ENCODE measurements around the gene HNF4A. TPM values are rescaled to one million over a fixed set of nuclear protein-coding genes. Genes with fewer than 3 reads are reported as not detected.

HNF4A gene
- total RNA-seq, 4 donors from 2014 or later: 0.63 TPM; not detected in 3

DNA sequence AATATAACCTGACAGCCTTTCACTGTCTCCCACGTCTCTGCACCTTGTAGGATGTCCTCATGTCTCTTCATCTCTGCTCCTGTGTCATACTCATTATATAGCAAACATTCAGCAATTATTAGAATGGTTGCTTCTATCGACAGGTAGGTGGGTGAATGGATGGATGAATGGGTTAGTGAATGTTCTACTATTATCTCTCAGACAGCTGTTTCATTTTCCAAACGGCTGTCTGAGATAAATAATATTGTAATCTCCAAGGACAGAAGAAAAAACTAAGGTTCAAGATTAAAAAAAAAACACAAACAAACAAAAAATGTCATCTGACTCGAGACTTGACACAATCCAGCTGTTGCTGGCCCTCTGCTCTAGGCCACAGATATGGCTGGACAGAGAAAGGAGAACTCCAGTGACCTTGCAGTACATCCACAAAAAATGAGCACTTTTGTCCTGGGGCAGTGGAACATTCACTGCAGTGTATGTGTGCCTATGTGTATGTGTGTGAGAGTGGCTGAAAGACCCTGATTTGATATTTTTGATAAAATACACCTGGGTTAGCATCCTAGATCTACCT lies 2.1 kb downstream of the HNF4A start:
- peaks cover 0 to 5% (median 2%) of the 10 kb centered on the region in 4 donors for H3K4me1 ChIP-seq
- no peak overlapping the region for H3K4me3 ChIP-seq
- intact Hi-C loops (cut with DNase I): no loop called here
- DNase-seq (ENCODE audit: extremely low spot score): no peak
- H3K36me3 ChIP-seq: no peaks in the 10 kb centered on the region
- TF ChIP-seq POLR2A (IDR thresholded peaks at IDR 0.05; ENCODE audit: low read depth) (no peak), POLR2AphosphoS5 (IDR thresholded peaks at IDR 0.05) (peak in 1 of 2 donors; percentile 27), EP300 (IDR thresholded peaks at IDR 0.05) (no peak)
- TF ChIP-seq, protein P1, sequence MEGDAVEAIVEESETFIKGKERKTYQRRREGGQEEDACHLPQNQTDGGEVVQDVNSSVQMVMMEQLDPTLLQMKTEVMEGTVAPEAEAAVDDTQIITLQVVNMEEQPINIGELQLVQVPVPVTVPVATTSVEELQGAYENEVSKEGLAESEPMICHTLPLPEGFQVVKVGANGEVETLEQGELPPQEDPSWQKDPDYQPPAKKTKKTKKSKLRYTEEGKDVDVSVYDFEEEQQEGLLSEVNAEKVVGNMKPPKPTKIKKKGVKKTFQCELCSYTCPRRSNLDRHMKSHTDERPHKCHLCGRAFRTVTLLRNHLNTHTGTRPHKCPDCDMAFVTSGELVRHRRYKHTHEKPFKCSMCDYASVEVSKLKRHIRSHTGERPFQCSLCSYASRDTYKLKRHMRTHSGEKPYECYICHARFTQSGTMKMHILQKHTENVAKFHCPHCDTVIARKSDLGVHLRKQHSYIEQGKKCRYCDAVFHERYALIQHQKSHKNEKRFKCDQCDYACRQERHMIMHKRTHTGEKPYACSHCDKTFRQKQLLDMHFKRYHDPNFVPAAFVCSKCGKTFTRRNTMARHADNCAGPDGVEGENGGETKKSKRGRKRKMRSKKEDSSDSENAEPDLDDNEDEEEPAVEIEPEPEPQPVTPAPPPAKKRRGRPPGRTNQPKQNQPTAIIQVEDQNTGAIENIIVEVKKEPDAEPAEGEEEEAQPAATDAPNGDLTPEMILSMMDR (IDR thresholded peaks at IDR 0.05): no peak
- H3K9me3 ChIP-seq: no peaks in the 10 kb centered on the region
- H3K27me3 ChIP-seq: peaks cover 0 to 42% (median 0%) of the 10 kb centered on the region in 4 donors
- WGBS: 38% methylated on average over 4 of the region's 4 CpGs
- H3K27ac ChIP-seq (replicated peaks in 1 of 4): no peak overlapping the region

- Histone ChIP-seq H3K36me3 (no peaks in the 10 kb centered on the region), H3K4me1 (peaks cover 0 to 5% (median 2%) of the 10 kb centered on the region in 4 donors), H3K4me3 (no peak overlapping the region), H3K9me3 (no peaks in the 10 kb centered on the region), H3K27ac (replicated peaks in 1 of 4) (no peak overlapping the region), H3K27me3 (peaks cover 0 to 36% (median 0%) of the 10 kb centered on the region in 4 donors)
- 94% methylated on average over 8 of the region's 8 CpGs for WGBS
- no peak for TF ChIP-seq POLR2A (IDR thresholded peaks at IDR 0.05; ENCODE audit: low read depth)
- intact Hi-C loops (cut with DNase I): no loop called here
- DNase-seq (ENCODE audit: extremely low spot score): no peak
Measured at GRCh38 chr20:44358776-44359175, 3.3 kb downstream of the HNF4A start.

DNA sequence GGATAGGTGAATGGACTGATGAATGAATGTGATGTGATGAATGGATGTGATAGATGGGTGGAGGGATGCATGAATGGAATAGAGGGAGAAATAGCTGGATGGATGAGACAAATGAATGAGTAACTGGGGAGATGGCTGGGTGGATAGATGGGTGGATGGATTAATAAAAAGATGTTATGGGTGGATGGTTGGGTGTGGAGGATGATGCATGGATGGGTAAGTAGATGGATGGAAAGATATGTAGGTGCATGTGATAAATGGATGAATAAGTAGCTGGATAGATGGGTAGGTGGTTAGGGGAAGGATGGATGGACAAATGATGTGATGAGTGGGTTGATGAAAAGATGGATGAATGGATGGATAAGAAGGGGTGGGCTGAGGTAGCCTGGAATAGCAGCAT lies 4.7 kb downstream of the HNF4A start:
- Histone ChIP-seq H3K27me3 (peaks cover 0 to 26% (median 0%) of the 10 kb centered on the region in 4 donors), H3K9me3 (no peaks in the 10 kb centered on the region), H3K4me3 (no peak overlapping the region), H3K4me1 (peaks cover 0 to 5% (median 2%) of the 10 kb centered on the region in 4 donors), H3K27ac (replicated peaks in 1 of 4) (no peak overlapping the region), H3K36me3 (no peaks in the 10 kb centered on the region)
- TF ChIP-seq, protein P1 (IDR thresholded peaks at IDR 0.05): no peak
- TF ChIP-seq EP300 (IDR thresholded peaks at IDR 0.05): no peak
- no peak for TF ChIP-seq POLR2A (IDR thresholded peaks at IDR 0.05; ENCODE audit: low read depth)
- no peak for TF ChIP-seq POLR2AphosphoS5 (IDR thresholded peaks at IDR 0.05)
- intact Hi-C loops (cut with DNase I): no loop called here
- DNase-seq (ENCODE audit: extremely low spot score): no peak

DNA sequence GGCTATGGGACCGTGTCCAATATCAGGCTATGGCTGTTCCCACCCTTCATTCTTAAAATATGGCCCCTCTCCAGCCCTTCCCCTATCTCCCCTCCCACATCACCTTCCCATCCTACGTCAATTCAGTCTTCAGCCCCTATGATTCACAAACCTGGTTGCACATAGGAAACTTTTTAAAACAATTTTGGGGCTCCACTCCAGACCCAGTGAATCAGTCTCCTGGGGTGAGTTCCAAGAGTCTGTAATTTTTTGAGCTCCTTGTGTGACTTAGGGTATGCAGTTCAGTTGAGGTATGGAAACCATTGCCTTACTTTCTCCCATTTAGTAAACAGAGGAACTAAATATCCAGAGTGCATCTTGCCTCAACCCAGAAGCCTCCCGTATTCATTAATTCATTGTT lies 5.5 kb downstream of the HNF4A start:
- no peak overlapping the region for H3K4me3 ChIP-seq
- no peak for TF ChIP-seq POLR2A (IDR thresholded peaks at IDR 0.05; ENCODE audit: low read depth)
- TF ChIP-seq EP300 (IDR thresholded peaks at IDR 0.05): no peak
- no peak for TF ChIP-seq POLR2AphosphoS5 (IDR thresholded peaks at IDR 0.05)
- TF ChIP-seq, protein P1 (IDR thresholded peaks at IDR 0.05): no peak
- H3K9me3 ChIP-seq: no peaks in the 10 kb centered on the region
- H3K36me3 ChIP-seq: no peaks in the 10 kb centered on the region
- intact Hi-C loops (cut with DNase I): no loop called here
- H3K4me1 ChIP-seq: peaks cover 0 to 5% (median 2%) of the 10 kb centered on the region in 4 donors
- no peak overlapping the region for H3K27ac ChIP-seq (replicated peaks in 1 of 4)
- WGBS: 75% methylated on average over 3 of the region's 3 CpGs
- DNase-seq (ENCODE audit: extremely low spot score): no peak
- peaks cover 0 to 18% (median 0%) of the 10 kb centered on the region in 4 donors for H3K27me3 ChIP-seq

DNA sequence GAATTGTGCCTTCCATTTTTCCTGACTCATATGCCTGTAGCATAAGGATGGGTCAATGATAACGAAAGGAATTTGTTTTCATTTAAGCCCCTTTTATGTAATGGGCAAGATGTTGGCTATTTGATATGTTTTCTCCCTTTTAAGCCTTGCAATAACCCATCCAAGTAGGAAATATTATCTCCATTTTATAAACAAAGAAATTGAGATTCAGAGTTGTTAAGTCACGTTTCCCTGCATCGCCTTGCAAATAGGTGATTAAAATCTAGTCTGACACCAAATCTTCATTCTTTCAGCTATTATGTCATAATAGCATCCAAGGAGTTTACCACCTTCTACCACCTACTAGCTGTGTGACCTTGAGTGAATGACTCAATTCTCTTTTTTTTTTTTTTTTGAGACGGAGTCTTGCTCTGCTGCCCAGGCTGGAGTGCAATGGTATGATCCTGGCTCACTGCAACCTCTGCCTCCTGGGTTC lies 7.0 kb downstream of the HNF4A start:
- intact Hi-C loops (cut with DNase I): no loop called here
- TF ChIP-seq, protein P1 (IDR thresholded peaks at IDR 0.05): no peak
- TF ChIP-seq POLR2AphosphoS5 (IDR thresholded peaks at IDR 0.05) (no peak), EP300 (IDR thresholded peaks at IDR 0.05) (no peak), POLR2A (IDR thresholded peaks at IDR 0.05; ENCODE audit: low read depth) (no peak)
- 76% methylated on average over 4 of the region's 4 CpGs for WGBS
- Histone ChIP-seq H3K4me3 (no peak overlapping the region), H3K4me1 (peaks cover 0 to 5% (median 2%) of the 10 kb centered on the region in 4 donors), H3K27ac (replicated peaks in 1 of 4) (no peak overlapping the region), H3K9me3 (no peaks in the 10 kb centered on the region), H3K36me3 (no peaks in the 10 kb centered on the region), H3K27me3 (peaks cover 0 to 6% (median 0%) of the 10 kb centered on the region in 4 donors)
- no peak for DNase-seq (ENCODE audit: extremely low spot score)

Data from esophagus muscularis mucosa (tissue), 4 donors.